ENCODE results near the gene GZMA. TPM values are rescaled to one million over a fixed set of nuclear protein-coding genes. Genes with fewer than 3 reads are reported as not detected.

GZMA gene
- total RNA-seq, 4 donors from 2014 or later = 2.2 to 13.8 (median 7.2) TPM; not detected in 1

DNA sequence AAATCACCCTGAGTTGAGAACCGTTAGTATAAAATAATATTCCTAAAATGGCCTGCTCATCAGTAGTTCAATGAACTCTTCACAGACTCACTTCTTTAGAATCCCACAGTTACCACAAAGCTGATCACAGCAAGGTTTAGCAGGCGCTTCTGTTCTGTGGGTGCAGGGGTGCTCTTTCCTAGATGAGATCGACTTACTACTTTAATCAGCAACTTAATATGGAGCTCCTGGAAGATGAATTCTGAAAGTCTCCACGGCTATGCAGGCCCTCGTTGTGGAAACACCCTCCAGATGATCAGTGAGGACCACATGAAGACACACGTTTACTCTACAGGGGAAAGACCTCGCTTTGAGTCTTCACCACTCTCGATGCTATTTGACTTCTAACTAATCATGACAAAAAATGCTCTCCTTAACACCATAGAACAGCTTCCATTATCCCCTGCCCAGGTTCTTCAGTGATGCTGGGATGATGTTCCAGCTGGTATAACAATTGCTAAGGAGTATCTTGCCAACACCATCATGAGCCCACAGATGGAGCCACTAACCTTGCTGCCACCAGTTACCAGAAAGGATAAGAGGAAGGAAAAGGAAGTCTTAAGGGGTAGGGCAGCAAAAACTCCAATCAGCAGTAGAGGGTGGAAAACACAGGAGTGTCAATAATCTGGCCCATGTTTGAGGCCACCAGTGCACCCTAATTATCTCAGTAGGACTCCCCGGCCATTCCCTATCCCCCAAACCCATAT is 39.7 kb downstream of the GZMA start:
- no peaks in the 10 kb centered on the region for H3K4me1 ChIP-seq
- no peak for DNase-seq
- no peaks in the 10 kb centered on the region for H3K9me3 ChIP-seq
- no peak overlapping the region for H3K27ac ChIP-seq
- H3K36me3 ChIP-seq = no peaks in the 10 kb centered on the region
- H3K27me3 ChIP-seq = no peaks in the 10 kb centered on the region
- TF ChIP-seq, protein P1, sequence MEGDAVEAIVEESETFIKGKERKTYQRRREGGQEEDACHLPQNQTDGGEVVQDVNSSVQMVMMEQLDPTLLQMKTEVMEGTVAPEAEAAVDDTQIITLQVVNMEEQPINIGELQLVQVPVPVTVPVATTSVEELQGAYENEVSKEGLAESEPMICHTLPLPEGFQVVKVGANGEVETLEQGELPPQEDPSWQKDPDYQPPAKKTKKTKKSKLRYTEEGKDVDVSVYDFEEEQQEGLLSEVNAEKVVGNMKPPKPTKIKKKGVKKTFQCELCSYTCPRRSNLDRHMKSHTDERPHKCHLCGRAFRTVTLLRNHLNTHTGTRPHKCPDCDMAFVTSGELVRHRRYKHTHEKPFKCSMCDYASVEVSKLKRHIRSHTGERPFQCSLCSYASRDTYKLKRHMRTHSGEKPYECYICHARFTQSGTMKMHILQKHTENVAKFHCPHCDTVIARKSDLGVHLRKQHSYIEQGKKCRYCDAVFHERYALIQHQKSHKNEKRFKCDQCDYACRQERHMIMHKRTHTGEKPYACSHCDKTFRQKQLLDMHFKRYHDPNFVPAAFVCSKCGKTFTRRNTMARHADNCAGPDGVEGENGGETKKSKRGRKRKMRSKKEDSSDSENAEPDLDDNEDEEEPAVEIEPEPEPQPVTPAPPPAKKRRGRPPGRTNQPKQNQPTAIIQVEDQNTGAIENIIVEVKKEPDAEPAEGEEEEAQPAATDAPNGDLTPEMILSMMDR (IDR thresholded peaks at IDR 0.05) = no peak
- no peak for TF ChIP-seq POLR2A (IDR thresholded peaks at IDR 0.05)
- H3K4me3 ChIP-seq = no peak overlapping the region

GRCh38 chr5:55143624-55144023 is 41.2 kb downstream of the GZMA start:
- Histone ChIP-seq H3K27me3 (no peaks in the 10 kb centered on the region), H3K27ac (no peak overlapping the region), H3K9me3 (no peaks in the 10 kb centered on the region), H3K4me1 (no peaks in the 10 kb centered on the region), H3K4me3 (no peak overlapping the region), H3K36me3 (no peaks in the 10 kb centered on the region)
- TF ChIP-seq POLR2A (IDR thresholded peaks at IDR 0.05) = no peak
- TF ChIP-seq, protein P1 (IDR thresholded peaks at IDR 0.05) = no peak
- DNase-seq = no peak

DNA sequence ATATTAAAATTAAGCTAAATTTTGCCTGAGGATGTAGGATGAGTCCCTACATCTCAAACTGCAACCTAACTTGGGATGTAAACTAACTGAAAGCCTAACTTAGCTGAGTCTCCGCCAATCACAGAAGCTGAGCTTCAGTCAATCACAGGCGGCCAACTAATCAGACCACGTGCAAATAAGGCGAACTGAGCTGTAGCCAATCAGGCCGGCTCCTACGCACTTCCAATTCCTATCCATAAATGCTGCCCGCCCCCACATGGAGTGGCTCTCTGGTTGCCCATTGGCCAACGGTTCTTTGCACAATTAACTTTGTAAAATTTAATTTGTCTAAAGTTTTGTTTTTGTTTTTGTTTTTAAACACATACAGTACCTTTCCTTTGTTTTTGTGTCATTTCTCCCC is 43.6 kb downstream of the GZMA start:
- H3K36me3 ChIP-seq = no peaks in the 10 kb centered on the region
- no peak for TF ChIP-seq POLR2A (IDR thresholded peaks at IDR 0.05)
- TF ChIP-seq, protein P1 (IDR thresholded peaks at IDR 0.05) = no peak
- H3K27ac ChIP-seq = no peak overlapping the region
- no peaks in the 10 kb centered on the region for H3K27me3 ChIP-seq
- no peaks in the 10 kb centered on the region for H3K9me3 ChIP-seq
- no peak for DNase-seq
- no peaks in the 10 kb centered on the region for H3K4me1 ChIP-seq
- no peak overlapping the region for H3K4me3 ChIP-seq

DNA sequence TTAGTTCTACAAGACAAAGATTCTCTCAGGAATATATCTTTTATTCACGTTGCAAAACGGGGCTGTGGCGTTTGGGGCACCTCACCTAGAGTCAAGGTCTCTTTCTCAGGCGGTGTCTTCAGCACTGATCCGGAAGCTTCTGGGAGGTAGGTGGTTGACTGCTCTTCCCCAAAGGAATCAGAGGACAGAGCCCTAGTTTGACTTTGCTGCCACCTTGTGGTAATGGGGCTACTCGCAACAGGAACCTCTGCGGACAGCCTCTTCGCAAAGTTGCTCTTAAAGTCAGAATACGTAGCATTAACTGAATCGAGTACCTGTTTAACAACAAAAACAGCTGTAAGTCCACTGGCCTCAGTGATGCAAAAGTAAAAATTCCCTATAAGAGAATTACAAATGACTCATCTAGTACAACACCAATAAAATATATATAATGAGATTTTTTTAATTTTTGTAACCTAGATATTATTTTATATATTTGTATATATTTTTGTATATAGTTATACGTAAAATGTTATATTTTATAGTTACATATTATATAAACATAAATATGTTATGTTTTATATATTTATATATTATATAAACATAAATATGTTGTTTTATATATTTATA is 44.2 kb downstream of the GZMA start:
- H3K4me3 ChIP-seq = no peak overlapping the region
- no peaks in the 10 kb centered on the region for H3K9me3 ChIP-seq
- no peak overlapping the region for H3K27ac ChIP-seq
- no peaks in the 10 kb centered on the region for H3K4me1 ChIP-seq
- no peaks in the 10 kb centered on the region for H3K36me3 ChIP-seq
- no peak for TF ChIP-seq POLR2A (IDR thresholded peaks at IDR 0.05)
- TF ChIP-seq, protein P1 (IDR thresholded peaks at IDR 0.05) = peak; percentile 56 to 88 (median 80)
- DNase-seq = peak; percentile 60 to 91 (median 72)
- no peaks in the 10 kb centered on the region for H3K27me3 ChIP-seq

GRCh38 chr5:55149308-55149795 is 46.9 kb downstream of the GZMA start:
- Histone ChIP-seq H3K9me3 (no peaks in the 10 kb centered on the region), H3K27me3 (no peaks in the 10 kb centered on the region), H3K27ac (no peak overlapping the region), H3K4me3 (no peak overlapping the region), H3K4me1 (no peaks in the 10 kb centered on the region), H3K36me3 (no peaks in the 10 kb centered on the region)
- no peak for TF ChIP-seq POLR2A (IDR thresholded peaks at IDR 0.05)
- TF ChIP-seq, protein P1 (IDR thresholded peaks at IDR 0.05) = no peak
- no peak for DNase-seq
